ENCODE data around the gene ALDH4A1. TPM values are rescaled to one million over a fixed set of nuclear protein-coding genes. Genes with fewer than 3 reads are reported as not detected.

The ALDH4A1 gene
- total and polyA plus RNA-seq, 2 donors: 11.9 to 26.0 TPM

GRCh38 chr1:18943914-18944572 is 41.7 kb upstream of the ALDH4A1 start:
- Histone ChIP-seq H3K4me3 (ENCODE audit: low read depth, low read length) (no peak overlapping the region), H3K4me1 (ENCODE audit: insufficient read depth) (no peaks in the 10 kb centered on the region), H3K36me3 (ENCODE audit: insufficient read depth) (no peaks in the 10 kb centered on the region), H3K27ac (ENCODE audit: low read depth) (no peak overlapping the region)
- WGBS: 91% methylated on average over 9 of the region's 9 CpGs
- DNase-seq (ENCODE audit: extremely low spot score): no peak

- H3K36me3 ChIP-seq (ENCODE audit: insufficient read depth): no peaks in the 10 kb centered on the region
- no peak overlapping the region for H3K27ac ChIP-seq (ENCODE audit: low read depth)
- whole genome bisulfite sequencing: 93% methylated on average over 4 of the region's 4 CpGs
- H3K4me3 ChIP-seq (ENCODE audit: low read depth, low read length): no peak overlapping the region
- H3K4me1 ChIP-seq (ENCODE audit: insufficient read depth): no peaks in the 10 kb centered on the region
- no peak for DNase-seq (ENCODE audit: extremely low spot score)
Measured at GRCh38 chr1:18943162-18943561, 40.8 kb upstream of the ALDH4A1 start.

DNA sequence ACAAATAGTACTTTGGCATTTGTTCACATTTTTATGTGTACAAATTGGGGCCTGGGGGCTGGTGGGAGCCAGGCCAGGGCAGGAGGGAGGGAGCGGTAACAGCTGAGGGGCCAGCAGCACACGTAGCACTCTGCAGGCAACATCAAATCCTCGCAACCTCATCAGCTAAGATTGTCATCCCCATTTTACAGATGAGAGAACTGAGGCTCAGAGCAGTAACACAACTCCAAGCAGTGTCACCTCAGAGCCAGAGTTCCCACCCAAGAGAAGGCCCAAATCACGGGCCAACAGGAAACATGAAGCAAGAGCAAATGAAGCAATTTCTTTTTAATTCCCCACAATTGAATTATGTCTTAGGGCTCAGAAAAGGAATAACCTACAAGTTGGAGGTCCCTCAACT is 40.0 kb upstream of the ALDH4A1 start:
- no peak overlapping the region for H3K27ac ChIP-seq (ENCODE audit: low read depth)
- H3K4me3 ChIP-seq (ENCODE audit: low read depth, low read length): no peak overlapping the region
- no peaks in the 10 kb centered on the region for H3K4me1 ChIP-seq (ENCODE audit: insufficient read depth)
- WGBS: 88% methylated on average over 4 of the region's 4 CpGs
- H3K36me3 ChIP-seq (ENCODE audit: insufficient read depth): no peaks in the 10 kb centered on the region
- DNase-seq (ENCODE audit: extremely low spot score): no peak

GRCh38 chr1:18941221-18942141 is 39.1 kb upstream of the ALDH4A1 start:
- Histone ChIP-seq H3K27ac (ENCODE audit: low read depth) (no peak overlapping the region), H3K36me3 (ENCODE audit: insufficient read depth) (no peaks in the 10 kb centered on the region), H3K4me3 (ENCODE audit: low read depth, low read length) (no peak overlapping the region), H3K4me1 (ENCODE audit: insufficient read depth) (no peaks in the 10 kb centered on the region)
- 63% methylated on average over 18 of the region's 18 CpGs for WGBS
- DNase-seq (ENCODE audit: extremely low spot score): no peak

DNA sequence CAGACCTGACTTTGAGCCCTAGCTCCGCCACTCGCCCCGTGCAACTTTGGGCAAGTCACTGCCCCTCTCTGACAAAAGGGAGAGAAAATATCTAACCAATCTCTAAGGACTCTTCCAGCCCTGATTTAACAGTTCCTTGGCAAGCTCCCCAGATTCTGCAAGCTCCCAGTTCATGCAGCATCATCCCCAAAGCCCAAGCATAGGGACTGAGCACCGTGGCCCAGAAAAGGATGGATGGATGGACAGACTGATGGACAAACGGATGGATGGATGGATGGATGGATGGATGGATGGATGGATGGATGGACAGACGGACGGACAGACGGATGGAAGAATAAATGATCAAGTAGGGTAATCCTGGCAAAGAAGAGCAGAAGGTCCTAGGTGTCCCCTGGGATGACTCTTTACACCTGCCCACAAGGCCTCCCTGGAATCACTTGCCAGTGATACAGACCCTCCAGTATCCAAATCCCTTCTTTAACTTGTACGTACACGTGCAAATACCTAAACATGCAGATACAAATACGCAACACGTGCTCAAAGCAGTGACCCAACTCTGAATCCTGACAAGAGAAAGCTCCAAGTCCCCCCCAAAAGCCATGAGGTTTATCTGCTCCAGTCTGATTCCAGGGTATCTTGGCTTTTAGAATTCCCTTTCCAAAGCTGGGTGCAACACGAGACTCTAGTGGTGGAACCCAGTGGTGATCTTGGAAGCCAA is 38.1 kb upstream of the ALDH4A1 start:
- Histone ChIP-seq H3K4me1 (ENCODE audit: insufficient read depth) (no peaks in the 10 kb centered on the region), H3K36me3 (ENCODE audit: insufficient read depth) (no peaks in the 10 kb centered on the region), H3K27ac (ENCODE audit: low read depth) (no peak overlapping the region), H3K4me3 (ENCODE audit: low read depth, low read length) (no peak overlapping the region)
- 74% methylated on average over 13 of the region's 13 CpGs for WGBS
- DNase-seq (ENCODE audit: extremely low spot score): no peak

DNA sequence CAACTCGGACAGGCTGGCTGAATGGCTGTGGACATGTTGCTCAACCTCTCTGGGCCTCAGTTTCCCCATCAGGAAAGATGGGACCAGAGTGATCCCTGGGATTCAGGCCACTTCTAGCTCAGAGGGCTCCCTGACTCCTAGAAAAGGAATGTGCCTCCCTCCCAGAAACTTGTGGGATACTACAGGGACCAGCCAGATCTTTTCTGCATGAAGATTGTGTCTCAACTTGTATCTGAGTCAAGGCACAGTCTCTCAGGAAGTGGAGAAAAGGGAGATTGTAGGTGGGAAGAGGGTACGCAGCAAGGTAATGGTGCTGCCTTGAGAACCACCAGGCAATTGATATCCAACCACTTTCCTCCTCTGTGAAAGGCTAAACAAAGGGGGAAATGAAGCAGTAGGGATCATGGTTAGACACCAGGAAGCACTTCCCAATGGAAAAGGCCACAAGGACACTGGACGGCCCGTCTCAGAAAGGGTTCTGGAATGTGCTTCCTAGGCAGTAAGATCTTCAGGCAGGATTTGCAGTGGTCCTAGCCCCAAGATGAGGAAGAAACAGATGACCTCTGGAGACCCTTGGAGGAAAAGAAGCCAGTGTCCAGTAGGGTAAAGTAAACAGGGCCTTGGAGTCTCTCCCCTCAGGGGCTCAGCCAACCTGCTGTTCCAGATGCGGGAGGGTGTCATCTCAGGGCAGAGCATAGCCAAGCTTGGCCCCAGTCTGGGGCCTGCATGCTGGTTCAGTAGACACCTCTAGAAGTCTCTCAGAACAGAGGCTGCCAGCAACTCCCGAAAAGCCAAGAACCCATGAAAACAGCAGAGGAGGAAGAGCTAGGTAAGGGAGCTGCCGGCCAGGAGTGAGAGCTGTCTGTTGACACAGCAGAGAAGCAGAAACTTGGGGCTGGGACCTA is 37.3 kb upstream of the ALDH4A1 start:
- DNase-seq (ENCODE audit: extremely low spot score): no peak
- WGBS: 69% methylated on average over 7 of the region's 7 CpGs
- Histone ChIP-seq H3K4me1 (ENCODE audit: insufficient read depth) (no peaks in the 10 kb centered on the region), H3K27ac (ENCODE audit: low read depth) (no peak overlapping the region), H3K4me3 (ENCODE audit: low read depth, low read length) (no peak overlapping the region), H3K36me3 (ENCODE audit: insufficient read depth) (no peaks in the 10 kb centered on the region)

- Histone ChIP-seq H3K36me3 (ENCODE audit: insufficient read depth) (no peaks in the 10 kb centered on the region), H3K27ac (ENCODE audit: low read depth) (no peak overlapping the region), H3K4me1 (ENCODE audit: insufficient read depth) (no peaks in the 10 kb centered on the region), H3K4me3 (ENCODE audit: low read depth, low read length) (no peak overlapping the region)
- DNase-seq (ENCODE audit: extremely low spot score): no peak
- 58% methylated on average over 2 of the region's 2 CpGs for WGBS
Measured at GRCh38 chr1:18938707-18939070, 36.3 kb upstream of the ALDH4A1 start.

GRCh38 chr1:18938008-18938706 is 35.8 kb upstream of the ALDH4A1 start:
- 83% methylated on average over 14 of the region's 14 CpGs for WGBS
- Histone ChIP-seq H3K4me1 (ENCODE audit: insufficient read depth) (no peaks in the 10 kb centered on the region), H3K27ac (ENCODE audit: low read depth) (no peak overlapping the region), H3K36me3 (ENCODE audit: insufficient read depth) (no peaks in the 10 kb centered on the region), H3K4me3 (ENCODE audit: low read depth, low read length) (no peak overlapping the region)
- DNase-seq (ENCODE audit: extremely low spot score): no peak

DNA sequence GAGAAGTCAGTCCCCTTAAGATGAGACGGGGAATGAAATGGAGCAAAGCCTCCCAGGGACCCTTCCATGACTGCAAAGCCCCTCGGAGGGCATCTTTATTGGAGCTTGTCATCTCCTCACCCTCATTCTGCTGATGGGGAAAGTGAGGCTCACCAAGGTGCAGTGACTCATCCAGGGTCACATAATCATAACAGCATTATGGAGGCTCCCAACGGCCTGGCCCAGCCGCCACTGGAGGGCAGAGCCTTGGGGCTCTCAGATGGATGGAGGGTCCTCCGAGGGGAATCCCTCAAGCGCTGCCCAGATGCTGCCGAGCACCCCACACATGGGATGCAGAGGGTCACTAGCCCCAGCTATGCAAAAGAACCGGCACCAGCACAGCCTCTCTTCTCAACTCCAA is 35.2 kb upstream of the ALDH4A1 start:
- 86% methylated on average over 8 of the region's 8 CpGs for WGBS
- DNase-seq (ENCODE audit: extremely low spot score): no peak
- Histone ChIP-seq H3K36me3 (ENCODE audit: insufficient read depth) (no peaks in the 10 kb centered on the region), H3K4me1 (ENCODE audit: insufficient read depth) (no peaks in the 10 kb centered on the region), H3K4me3 (ENCODE audit: low read depth, low read length) (no peak overlapping the region), H3K27ac (ENCODE audit: low read depth) (no peak overlapping the region)

GRCh38 chr1:18936814-18937481 is 34.6 kb upstream of the ALDH4A1 start:
- Histone ChIP-seq H3K4me3 (ENCODE audit: low read depth, low read length) (no peak overlapping the region), H3K4me1 (ENCODE audit: insufficient read depth) (no peaks in the 10 kb centered on the region), H3K36me3 (ENCODE audit: insufficient read depth) (no peaks in the 10 kb centered on the region), H3K27ac (ENCODE audit: low read depth) (no peak overlapping the region)
- WGBS: 80% methylated on average over 11 of the region's 11 CpGs
- no peak for DNase-seq (ENCODE audit: extremely low spot score)

DNA sequence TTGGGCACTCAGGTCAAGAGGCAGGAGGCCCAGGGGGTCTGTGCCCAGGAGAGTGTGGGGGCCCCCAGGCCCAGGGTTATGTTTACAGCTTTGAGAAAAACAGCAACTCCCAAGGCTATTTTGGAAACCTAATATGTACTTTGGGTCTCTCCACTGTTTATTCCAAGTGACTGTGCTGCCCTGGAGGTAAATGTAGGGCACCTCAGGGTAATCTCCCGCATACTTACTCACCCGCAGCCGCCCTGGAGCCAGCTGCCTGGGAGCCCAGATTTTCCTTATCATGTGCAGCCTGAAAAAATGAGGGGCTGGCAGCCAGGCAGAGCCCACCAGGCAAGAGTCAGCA is 34.1 kb upstream of the ALDH4A1 start:
- H3K36me3 ChIP-seq (ENCODE audit: insufficient read depth): no peaks in the 10 kb centered on the region
- no peak overlapping the region for H3K27ac ChIP-seq (ENCODE audit: low read depth)
- 84% methylated on average over 3 of the region's 3 CpGs for WGBS
- H3K4me1 ChIP-seq (ENCODE audit: insufficient read depth): no peaks in the 10 kb centered on the region
- no peak overlapping the region for H3K4me3 ChIP-seq (ENCODE audit: low read depth, low read length)
- no peak for DNase-seq (ENCODE audit: extremely low spot score)

DNA sequence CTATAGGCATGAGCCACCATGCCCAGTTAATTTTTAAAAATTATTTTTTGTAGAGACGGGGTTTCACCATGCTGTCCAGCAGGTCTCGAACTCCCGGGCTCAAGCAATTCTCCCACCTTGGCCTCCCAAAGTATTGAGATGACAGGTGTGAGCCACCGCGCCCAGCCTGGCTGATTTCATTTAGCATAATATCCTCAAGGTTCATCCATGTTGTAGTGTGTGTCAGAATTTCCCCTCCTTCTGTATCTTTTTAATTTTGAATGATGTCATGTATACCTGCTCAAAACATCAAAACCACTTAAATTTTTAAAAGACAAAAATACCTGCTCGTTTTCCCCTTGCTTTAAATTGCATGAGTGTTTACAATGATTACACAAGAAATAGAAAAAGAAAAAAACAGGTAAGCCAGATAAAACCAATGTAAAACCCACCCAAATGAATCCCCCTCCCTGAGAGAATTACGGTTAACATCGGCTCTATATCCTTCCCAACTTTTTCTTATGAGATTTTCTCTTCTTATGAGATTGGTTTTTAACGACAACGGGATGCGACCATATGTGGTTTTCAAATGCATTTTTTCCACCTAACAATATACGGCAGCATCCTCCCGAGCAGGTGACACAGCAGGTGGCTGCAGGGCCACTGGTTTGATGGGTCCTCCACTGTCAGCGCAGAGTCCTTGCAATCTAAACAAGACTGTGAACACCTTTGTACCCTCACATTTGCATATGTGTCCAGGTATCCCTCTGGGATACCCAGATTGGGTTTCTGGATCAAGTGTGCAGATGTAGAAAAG is 32.0 kb upstream of the ALDH4A1 start:
- 83% methylated on average over 14 of the region's 14 CpGs for WGBS
- Histone ChIP-seq H3K4me3 (ENCODE audit: low read depth, low read length) (no peak overlapping the region), H3K27ac (ENCODE audit: low read depth) (no peak overlapping the region), H3K4me1 (ENCODE audit: insufficient read depth) (no peaks in the 10 kb centered on the region), H3K36me3 (ENCODE audit: insufficient read depth) (no peaks in the 10 kb centered on the region)
- DNase-seq (ENCODE audit: extremely low spot score): no peak

Measured in urinary bladder (tissue), 4 donors.